GM19351 (cell line): ENCODE results near the gene MRC2.
A peak's percentile ranks its signal among the peaks of the same experiment; 100 is the strongest.

Experiments
- ATAC-seq: cut with Tn5 transposase; IDR thresholded peaks from one replicate; pipeline ENCODE4 v1.9.1; 2021; ENCODE audit warnings: mild to moderate bottlenecking, moderate library complexity; ENCODE audit not compliant: unreplicated experiment

Gene MRC2

DNA sequence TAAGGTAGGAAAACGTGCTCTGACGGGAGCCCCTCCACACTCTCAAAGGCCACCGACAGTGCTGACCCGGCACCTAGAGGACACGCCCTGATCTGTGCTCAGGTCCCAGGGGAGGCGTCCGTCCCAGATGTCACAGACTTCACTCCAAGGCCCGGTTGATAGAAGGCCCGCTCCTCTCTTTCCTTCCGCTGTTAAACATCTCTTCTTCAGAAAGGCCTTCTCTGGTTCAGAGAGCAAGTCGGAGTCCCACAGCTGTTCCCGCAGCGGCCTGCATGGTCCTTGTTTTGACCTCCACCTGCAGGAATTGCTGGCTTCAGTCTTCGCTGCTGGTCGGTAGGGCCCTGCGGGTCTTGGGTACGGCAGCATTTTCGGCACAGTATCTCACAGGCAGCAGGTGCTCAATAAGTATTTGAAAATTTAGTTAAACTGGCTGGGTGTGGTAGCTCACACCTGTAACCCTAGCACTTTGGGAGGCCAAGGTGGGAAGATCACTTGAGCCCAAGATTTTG is 88.5 kb downstream of the MRC2 start:
- no peak for ATAC-seq

DNA sequence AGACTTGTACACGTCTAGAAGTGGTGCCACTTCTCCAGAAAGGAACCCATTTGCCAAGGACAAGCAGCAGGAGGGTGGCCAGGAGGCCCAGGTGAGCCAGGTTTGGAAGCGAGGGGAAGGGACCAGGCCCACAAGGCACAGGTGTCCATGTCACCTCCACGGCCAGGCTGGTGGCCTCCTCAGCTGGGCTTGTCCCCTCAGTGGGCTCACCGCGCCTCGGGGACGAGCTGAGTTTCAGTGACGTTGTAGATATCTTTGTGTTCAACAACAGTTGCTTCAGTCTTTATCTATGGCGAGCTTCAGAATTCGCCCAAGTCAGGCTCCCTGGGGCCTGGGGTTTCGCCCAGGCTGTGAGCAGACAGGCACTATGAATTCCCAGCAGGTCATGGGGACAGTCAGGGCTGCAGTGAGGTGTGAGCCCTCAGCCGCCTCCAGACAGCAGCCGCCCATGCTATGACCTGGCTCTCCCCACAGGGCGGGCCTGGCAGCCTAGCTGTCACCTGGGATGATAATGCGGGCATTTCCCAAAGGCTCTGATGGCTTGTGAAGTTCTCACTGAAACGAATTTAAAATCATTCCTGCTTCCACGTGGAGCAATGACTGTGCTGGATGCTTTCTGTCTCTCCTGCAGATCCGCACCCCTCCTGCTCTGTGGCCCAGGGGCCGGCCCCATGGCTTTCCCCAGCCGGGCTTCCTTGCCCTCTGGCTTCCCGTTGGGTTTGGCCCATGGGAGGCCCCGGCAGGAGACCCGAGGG is 89.5 kb downstream of the MRC2 start:
- ATAC-seq: no peak

DNA sequence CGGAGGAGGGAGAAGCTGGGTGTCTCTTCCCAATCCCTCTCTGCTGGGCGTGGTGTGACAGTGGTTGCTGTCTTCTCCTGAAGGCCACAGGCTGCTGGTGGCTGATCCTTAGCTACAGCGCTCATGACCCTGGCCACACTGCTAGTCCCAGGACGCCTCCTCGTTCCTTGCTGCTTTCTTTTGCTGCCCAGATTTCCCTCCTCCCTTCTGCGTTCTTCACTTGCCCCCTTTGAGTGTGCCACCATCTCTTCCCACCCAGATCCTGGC is 90.1 kb downstream of the MRC2 start:
- no peak for ATAC-seq

DNA sequence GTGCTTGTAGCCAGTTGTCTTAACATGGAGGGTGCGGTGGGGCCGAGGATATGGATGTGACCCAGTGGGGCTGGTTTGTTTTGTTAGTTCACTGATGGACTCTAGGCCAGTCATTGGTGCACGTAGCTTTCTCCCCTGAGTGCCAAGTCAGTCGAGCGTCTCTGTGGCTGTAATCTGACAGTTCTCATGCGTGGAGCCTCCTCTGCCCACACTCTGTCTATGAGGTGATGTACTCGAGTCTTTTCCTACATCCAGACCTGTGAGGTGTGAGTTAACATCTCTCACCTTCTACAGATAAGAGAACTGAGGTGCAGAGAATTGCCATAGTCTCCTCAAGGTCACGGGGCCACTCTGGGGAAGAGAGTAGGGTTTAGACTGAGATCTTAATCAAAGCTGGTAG is 90.4 kb downstream of the MRC2 start:
- ATAC-seq: no peak

DNA sequence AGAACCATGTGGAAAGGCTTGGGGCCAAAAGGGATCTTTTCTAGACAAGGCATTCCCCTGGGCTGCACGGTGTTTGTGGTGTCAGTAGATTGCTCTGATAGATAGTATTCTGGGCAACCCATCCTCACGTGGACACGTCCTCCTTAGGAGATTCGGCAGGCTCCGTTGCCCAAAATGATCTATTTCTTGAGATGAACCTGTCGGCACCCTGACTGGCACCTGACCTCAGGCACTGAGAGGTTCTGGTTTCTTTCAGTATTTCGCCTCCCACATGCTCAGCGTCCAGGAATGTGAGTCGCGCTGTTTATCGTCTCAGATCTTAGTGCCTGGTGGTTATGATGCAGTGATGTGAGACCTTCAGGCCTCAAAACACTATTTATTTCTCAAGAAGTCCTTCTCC is 91.0 kb downstream of the MRC2 start:
- no peak for ATAC-seq

DNA sequence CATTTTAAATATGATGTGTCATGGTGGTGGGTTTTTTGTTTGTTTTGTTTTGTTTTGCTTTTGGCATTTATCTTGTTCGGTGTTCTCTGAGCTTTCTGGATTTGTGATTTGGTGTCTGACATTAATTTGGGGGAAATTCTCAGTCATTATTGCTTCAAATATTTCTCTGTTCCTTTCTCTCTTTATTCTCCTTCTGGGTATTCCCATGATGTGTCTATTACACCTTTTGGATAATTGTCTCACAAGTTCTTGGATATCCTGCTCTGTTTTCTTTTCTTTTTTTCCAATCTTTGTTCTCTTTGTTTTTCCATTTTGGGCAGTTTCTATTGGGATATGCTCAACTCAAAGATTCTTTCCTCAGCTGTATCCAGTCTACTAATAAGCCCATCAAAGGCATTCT is 92.1 kb downstream of the MRC2 start:
- no peak for ATAC-seq

DNA sequence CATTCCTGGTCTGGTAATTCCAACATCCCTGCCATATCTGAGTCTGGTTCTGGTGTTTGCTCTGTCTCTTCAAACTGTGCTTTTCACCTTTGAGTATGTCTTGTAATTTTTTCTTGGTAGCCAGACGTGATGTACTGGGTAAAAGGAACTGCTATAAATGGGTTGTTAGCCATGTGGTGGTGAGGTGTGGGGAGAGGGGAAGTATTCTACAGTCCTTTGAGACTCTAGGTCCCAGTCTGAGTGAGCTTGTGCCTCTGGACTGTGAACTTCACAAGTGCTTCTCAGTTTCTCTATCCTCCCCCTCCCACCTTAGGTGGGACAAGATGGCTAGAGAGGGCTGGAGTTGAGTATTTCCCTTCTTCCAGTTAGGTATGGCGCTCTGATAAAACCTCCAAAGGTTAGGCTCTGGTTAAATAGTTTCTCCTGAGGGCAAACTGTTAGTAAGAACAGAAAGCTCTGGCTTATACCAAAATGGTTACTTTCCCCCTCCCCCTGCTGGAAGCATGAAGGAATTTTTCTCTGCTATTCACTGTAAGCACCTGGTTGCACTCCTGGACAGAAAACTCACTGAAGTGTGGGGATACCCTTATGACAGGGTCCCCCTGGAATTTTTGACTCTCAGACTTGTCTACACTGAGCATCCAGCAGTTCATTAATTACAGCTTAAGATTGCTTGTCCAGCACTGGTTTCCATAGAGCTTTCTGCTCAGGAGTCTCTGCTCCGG is 92.8 kb downstream of the MRC2 start:
- ATAC-seq: peak; percentile 38

DNA sequence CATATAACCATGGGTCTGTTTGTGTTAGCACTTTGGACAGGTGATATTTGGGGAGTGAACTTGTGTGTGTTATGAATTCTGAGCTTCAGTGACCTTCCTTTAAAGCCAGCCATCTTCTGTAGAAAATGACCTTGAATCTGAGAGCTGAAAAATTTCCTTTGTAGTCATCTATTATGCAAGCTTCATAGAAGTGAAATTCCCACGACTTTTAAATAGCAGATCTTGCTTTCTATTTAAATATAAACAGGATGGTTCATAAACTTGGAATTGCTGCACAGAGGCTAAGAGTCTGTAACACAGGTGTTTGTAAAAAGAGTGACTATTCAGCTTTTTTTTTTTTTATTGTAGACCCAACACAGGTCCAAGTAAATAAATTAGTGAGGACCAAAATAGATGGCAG is 95.2 kb downstream of the MRC2 start:
- ATAC-seq: no peak

DNA sequence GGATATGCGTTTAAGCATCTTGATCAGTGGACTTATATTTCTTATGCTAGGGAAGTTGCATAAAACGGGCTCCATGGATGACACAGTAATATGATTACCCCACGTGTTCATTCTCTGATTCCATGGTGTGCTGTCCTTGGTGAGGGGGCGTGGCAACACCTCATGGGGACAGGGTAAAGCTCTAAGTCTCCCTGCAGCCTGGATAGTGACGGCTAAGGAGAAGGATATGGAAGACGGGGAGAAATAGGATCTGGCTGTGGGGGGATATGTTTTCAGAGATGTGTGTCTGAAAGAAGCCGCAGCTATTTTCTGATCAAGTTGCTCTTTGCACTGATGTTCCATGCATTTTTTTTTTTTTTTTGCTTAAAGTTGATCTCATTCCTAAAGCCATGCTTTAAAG is 96.4 kb downstream of the MRC2 start:
- ATAC-seq: no peak

DNA sequence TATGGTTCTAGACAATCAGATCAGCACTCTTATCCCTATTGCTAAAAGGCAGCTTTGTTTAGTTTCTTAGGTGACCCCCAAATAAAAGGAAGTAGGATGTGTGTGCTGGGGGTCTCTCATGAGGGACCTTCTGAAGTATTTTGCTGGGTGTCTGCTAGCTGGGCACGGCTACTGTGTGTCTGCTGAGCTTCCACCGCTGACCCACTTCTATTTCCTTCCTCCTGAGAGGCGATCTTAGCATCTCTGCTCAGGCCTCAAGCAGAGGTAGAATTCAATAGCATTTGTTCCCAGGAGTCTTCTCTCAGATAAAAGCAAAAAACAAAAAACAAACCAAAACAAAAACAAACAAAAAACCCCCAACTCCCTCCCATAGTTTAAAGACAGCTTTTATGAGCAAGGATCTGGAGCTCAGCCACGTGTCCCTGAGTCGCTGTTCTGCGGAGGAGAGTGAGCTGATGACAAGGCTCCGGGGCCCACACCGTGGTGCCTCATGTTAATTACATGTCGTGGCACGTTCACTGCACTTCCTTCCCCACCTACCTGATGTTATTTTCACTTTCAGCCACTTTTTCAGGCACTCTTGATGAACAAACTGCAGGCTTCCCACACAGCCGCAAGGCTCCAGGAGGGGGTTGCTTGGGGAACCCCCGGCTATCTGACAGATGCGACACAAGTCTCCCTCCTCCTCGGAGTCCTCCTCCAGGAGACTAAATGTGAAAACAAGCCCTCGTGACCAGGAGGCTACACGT is 97.1 kb downstream of the MRC2 start:
- peak; percentile 90 for ATAC-seq

DNA sequence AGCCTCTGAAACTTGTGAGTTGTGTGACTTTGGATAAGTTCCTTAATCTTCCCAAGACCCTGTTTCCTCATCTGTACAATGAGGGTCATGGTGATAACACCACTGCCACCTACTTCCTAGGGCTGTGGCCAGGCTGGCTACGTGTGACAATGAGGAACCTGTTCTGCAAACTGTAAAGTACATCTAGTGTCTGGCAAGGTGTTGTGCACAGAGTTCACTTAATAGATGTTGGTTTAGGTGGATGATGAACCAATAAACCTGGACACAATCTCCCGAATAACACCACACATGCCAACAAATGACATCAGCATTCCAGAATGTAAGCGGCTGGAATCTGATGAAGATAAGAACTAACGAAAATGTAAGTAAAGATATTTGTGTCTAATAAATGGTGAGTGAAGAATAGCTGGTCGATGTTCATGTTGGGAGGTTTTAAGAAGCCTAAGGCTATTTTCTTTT is 98.3 kb downstream of the MRC2 start:
- ATAC-seq: no peak

DNA sequence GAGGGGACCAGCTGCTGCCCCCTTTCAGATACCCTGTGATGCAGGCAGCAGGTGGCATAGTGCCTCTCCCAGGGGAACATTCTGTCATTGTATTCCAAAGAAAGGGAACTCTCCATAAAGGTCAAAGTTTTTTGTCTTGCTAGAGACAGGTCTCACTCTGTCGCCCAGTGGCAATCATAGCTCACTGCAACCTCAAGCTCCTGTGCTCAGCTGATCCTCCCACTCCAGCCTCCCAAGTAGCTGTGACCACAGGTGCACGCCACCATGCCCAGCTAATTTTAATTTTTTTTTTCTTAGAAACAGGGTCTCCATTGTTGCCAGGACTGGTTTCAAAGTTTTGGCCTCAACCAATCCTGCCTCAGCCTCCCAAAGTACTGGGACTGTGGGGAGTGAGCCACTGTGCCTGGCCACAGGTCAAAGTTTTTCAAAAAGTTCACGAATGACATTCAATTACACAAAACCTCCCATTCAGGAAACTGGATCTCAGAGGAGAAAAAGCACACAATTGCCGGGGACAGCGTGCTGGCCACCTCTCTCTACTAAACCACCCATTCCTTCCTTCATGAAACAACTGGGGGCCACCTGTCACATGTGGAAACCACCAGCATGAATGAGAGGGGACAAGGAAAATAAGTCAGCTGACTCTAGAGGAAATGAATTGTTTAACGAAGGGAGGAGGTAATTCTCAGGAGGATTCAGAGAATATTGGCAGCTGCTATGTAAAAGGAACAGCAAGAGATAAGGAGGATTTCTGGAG is 100.6 kb downstream of the MRC2 start:
- ATAC-seq: no peak

DNA sequence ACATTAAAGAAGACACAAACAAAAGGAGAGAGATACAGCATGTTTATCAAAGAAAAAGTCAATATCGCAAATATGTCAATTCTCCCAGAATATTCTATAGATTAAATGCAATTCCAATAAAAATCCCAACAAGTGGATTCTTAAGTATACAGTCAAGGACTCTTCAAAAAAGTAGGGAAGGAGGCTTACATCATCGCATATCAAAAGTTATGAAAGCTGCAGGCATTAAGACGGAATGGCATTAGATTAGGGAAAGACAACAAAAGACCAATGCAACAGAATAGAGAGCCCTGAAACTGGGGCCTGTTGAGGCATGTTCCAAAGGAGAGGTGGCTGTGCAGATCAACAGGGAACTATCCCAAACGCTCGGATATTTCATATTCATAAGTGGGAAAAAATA is 104.7 kb downstream of the MRC2 start:
- no peak for ATAC-seq

DNA sequence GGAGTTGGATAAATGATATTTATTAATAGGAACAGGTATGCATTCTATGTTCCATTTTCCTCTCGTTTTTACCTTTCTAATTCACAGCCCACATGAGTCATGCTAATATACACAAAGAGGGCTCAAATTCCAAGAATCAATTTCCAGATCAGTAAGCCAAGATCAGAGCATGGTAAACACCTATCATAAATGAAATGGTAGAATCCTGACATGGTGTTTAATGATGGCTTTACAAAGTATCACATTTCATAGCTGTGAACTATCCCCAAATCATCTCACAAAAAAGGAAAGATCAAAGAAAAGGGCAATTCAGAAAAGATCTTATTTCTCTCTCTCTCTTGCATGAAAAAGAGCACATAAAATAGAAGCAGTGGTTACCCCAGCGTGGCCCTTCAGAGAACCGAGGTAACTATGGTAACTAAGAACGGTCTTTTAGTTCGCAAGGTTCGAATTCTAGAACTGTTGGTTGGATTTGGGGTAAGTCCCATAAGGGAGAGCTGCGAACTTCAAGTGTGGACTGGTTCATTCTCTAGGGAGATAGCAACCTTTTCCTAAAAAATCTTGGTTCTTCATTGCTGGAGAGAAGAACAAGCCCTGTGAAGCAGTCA is 107.7 kb downstream of the MRC2 start:
- no peak for ATAC-seq

DNA sequence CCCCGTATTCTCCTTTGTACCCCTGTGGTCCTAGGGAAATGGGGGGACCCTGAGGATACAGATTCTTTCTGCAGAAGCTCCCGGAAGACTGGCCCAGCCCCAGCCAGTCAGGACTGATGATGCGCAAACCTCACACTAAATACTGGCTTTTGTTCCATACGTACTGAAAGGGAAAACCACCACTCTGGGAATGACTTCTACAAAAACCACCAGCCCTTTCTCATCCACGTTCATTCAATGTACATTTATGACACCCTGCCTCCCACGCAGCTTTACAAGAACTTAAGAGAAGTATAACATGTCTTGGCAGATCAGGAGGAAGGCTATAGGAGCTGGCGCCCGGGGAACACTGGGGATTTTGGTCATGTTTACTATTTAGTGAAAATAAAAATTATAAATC is 110.0 kb downstream of the MRC2 start:
- ATAC-seq: no peak

DNA sequence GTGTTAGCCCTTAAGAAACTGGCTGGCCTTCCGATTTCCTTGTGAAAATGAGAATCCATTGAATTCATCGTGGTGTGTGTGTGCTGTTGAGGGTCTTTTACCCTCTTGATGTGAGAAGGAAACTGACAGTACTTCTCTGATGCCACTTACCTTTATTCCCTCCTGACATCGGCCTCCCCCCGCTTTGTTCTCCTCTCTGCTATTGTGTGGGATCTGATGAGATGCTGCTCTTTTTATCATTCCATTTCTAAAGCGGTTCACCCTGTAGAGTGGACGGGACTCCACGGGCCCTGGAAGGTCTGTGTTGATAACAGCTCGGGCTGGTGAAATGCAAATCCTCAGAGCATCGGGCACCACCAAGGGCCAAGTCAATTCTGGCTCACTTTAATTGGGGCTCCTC is 110.8 kb downstream of the MRC2 start:
- ATAC-seq: no peak

DNA sequence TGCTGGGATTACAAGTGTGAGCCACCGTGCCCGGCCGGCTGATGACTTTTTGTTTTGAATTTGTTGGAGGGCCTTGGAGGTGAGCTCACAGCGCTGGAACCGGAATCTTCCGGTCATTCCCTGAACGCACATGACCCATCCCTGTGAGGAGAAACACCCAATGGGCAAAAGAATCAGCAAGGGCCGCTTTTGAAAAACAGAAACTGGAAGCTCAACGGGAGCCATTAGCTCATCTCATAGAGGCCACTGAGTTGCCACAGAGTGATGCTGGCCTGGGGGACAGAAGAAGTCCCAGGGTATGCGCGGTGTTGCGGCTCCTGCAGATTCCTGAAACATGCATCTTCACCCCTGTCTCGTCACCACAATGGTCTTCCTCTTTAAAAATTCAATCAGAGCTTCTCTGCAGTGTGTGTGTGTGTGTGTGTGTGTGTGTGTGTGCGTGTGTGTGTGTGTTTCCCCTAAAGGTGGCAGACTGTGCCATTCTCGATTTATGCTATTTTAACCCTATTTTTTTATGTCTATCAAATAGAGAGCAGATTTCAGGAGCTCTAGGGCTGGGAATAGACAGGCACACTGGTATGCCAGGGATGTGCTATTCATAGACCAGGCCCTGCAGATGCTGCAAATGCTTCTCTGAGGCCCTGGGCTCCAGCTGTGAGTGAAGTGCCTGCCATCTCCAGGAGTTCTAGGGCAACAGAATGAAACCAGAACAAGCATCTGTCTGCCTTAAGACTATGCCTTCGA is 112.3 kb downstream of the MRC2 start:
- ATAC-seq: no peak

DNA sequence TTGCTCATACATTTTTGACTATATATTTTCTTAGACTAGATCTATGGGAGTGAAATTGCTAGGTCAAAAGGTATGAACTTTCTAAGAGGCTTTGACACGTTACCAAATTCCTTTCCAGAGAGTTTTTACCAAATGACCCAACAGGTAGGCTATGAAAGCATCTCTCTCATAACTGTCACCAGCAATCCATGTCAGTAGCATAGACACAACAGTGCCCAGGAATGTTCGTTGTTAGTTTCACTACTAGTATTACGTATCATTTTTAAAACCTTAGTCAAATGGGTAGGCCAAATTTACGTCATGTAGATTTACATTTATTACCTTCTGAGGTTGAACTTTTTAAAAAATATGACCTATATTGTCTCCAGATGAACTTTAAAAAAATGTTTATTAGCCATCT is 113.8 kb downstream of the MRC2 start:
- ATAC-seq: no peak
